GM06990 (cell line): ENCODE measurements around the gene ERMARD.

ENCODE experiments used
- DNase-seq: peaks from one replicate; pipeline ENCODE4 v3.0.0-alpha.2; 2011; ENCODE audit not compliant: insufficient read length; ENCODE audit errors: extremely low read depth
- H3K27me3 ChIP-seq: replicated peaks from 2 replicates; pipeline ENCODE4 v1.6.0; 2011; ENCODE audit warnings: low read length; ENCODE audit not compliant: control insufficient read depth, insufficient read depth
- H3K36me3 ChIP-seq: 2 replicates; pipeline ENCODE4 v1.5.1; 2011; ENCODE audit warnings: low read length; ENCODE audit not compliant: control insufficient read depth, insufficient read depth
- H3K4me3 ChIP-seq: replicated peaks from 2 replicates; pipeline ENCODE4 v1.5.1; 2011; ENCODE audit warnings: low read depth, mild to moderate bottlenecking, control low read depth, low read length
- CTCF ChIP-seq: IDR thresholded peaks from 2 replicates; pipeline ENCODE4 v1.5.1; 2011; ENCODE audit warnings: low read length, control low read depth, mild to moderate bottlenecking, inconsistent platforms; ENCODE audit not compliant: insufficient read depth, poor library complexity, severe bottlenecking

ERMARD gene

GRCh38 chr6:169801396-169802160 lies 50.2 kb downstream of the ERMARD start:
- TF ChIP-seq CTCF: no peak
- no peak for DNase-seq
- no peaks in the 10 kb centered on the region; the same call in none of the 2 replicates for H3K27me3 ChIP-seq

GRCh38 chr6:169802790-169803189 lies 51.4 kb downstream of the ERMARD start:
- no peak for DNase-seq
- Histone ChIP-seq H3K36me3 (no peaks in the 10 kb centered on the region), H3K4me3 (no peak overlapping the region), H3K27me3 (no peaks in the 10 kb centered on the region; the same call in none of the 2 replicates)
- no peak for TF ChIP-seq CTCF

More at GRCh38 chr6:169801396-169802160, 50.2 kb downstream of the ERMARD start:
- Histone ChIP-seq H3K36me3 (no peaks in the 10 kb centered on the region), H3K4me3 (no peak overlapping the region)

GRCh38 chr6:169803271-169803811 lies 51.9 kb downstream of the ERMARD start:
- no peak for DNase-seq
- Histone ChIP-seq H3K27me3 (no peaks in the 10 kb centered on the region; the same call in none of the 2 replicates), H3K4me3 (no peak overlapping the region), H3K36me3 (no peaks in the 10 kb centered on the region)
- no peak for TF ChIP-seq CTCF

- H3K27me3 ChIP-seq: no peaks in the 10 kb centered on the region; the same call in none of the 2 replicates
- H3K4me3 ChIP-seq: no peak overlapping the region
- H3K36me3 ChIP-seq: no peaks in the 10 kb centered on the region
- TF ChIP-seq CTCF: no peak
- DNase-seq: no peak
Observed at GRCh38 chr6:169803816-169804340, 52.5 kb downstream of the ERMARD start.

GRCh38 chr6:169804427-169804826 lies 53.0 kb downstream of the ERMARD start:
- no peaks in the 10 kb centered on the region for H3K36me3 ChIP-seq
- no peak for TF ChIP-seq CTCF
- H3K4me3 ChIP-seq: no peak overlapping the region
- no peaks in the 10 kb centered on the region; the same call in none of the 2 replicates for H3K27me3 ChIP-seq
- DNase-seq: no peak
